ENCODE measurements around the gene DYNC1LI1. TPM values are rescaled to one million over a fixed set of nuclear protein-coding genes. Genes with fewer than 3 reads are reported as not detected.

Gene DYNC1LI1
- polyA plus RNA-seq, 1 donor (not counting 4 experiments of a cell fraction or from before 2014, with no cell fraction given) = 64.4 TPM

- H3K4me1 ChIP-seq (ENCODE audit: control insufficient read depth, extremely low read depth, insufficient read depth, low read length) = no peaks in the 10 kb centered on the region
- no peaks in the 10 kb centered on the region for H4K20me1 ChIP-seq (ENCODE audit: control insufficient read depth, extremely low read depth, insufficient read depth, low read length)
- H2AFZ ChIP-seq (ENCODE audit: control insufficient read depth, low read length) = no peak overlapping the region
- FAIRE-seq = no peak
- no peak overlapping the region for H3K9ac ChIP-seq (ENCODE audit: control insufficient read depth, extremely low read depth, insufficient read depth, low read length)
- no peak for DNase-seq (ENCODE audit: low read depth, low spot score)
- no peaks in the 10 kb centered on the region for H3K9me1 ChIP-seq (ENCODE audit: control insufficient read depth, extremely low read depth, insufficient read depth, low read length)
- H3K4me3 ChIP-seq (ENCODE audit: control insufficient read depth in 2 of 3, extremely low read depth in 1 of 3, insufficient read depth in 2 of 3, low read depth in 1 of 3, low read length in 3 of 3) = no peak overlapping the region
- H3K9me3 ChIP-seq (ENCODE audit: control insufficient read depth, low read depth, low read length) = no peaks in the 10 kb centered on the region
- no peak for TF ChIP-seq CTCF (optimal IDR thresholded peaks at IDR 0.05 in 1 of 3, IDR thresholded peaks at IDR 0.05 in 1 of 3, conservative IDR thresholded peaks at IDR 0.05 in 1 of 3; ENCODE audit: extremely low read depth in 1 of 3, insufficient read depth in 2 of 3, low read length in 3 of 3)
- TF ChIP-seq EZH2 (IDR thresholded peaks at IDR 0.05; ENCODE audit: low read length) = no peak
- no peaks in the 10 kb centered on the region for H3K79me2 ChIP-seq (ENCODE audit: control insufficient read depth, insufficient read depth, low read length)
- peaks cover 8% of the 10 kb centered on the region for H3K27me3 ChIP-seq (ENCODE audit: control insufficient read depth, extremely low read depth, insufficient read depth, low read length)
- H3K4me2 ChIP-seq (ENCODE audit: control insufficient read depth, extremely low read depth, insufficient read depth, low read depth, low read length) = no peak overlapping the region
- H3K27ac ChIP-seq (ENCODE audit: control insufficient read depth, insufficient read depth, low read length) = no peak overlapping the region
- no peaks in the 10 kb centered on the region for H3K36me3 ChIP-seq (ENCODE audit: control insufficient read depth in 2 of 2, extremely low read depth in 1 of 2, insufficient read depth in 2 of 2, low read length in 2 of 2)
- dilution Hi-C loops (cut with MboI; ENCODE audit: extremely low pct_ligation_motif_present, low sequenced_read_pairs) = no loop called here
These were observed 15.7 kb upstream of the DYNC1LI1 start for GRCh38 chr3:32586356-32586755.

GRCh38 chr3:32584660-32585059, 14.0 kb upstream of the DYNC1LI1 start:
- dilution Hi-C loops (cut with MboI; ENCODE audit: extremely low pct_ligation_motif_present, low sequenced_read_pairs) = no loop called here
- FAIRE-seq (no peak), DNase-seq (ENCODE audit: low read depth, low spot score) (no peak)
- no peak overlapping the region for H3K27ac ChIP-seq (ENCODE audit: control insufficient read depth, insufficient read depth, low read length)
- H3K9me1 ChIP-seq (ENCODE audit: control insufficient read depth, extremely low read depth, insufficient read depth, low read length) = no peaks in the 10 kb centered on the region
- no peaks in the 10 kb centered on the region for H3K9me3 ChIP-seq (ENCODE audit: control insufficient read depth, low read depth, low read length)
- H4K20me1 ChIP-seq (ENCODE audit: control insufficient read depth, extremely low read depth, insufficient read depth, low read length) = no peaks in the 10 kb centered on the region
- no peak overlapping the region for H3K4me2 ChIP-seq (ENCODE audit: control insufficient read depth, extremely low read depth, insufficient read depth, low read depth, low read length)
- H3K27me3 ChIP-seq (ENCODE audit: control insufficient read depth, extremely low read depth, insufficient read depth, low read length) = peaks cover 4% of the 10 kb centered on the region
- H2AFZ ChIP-seq (ENCODE audit: control insufficient read depth, low read length) = no peak overlapping the region
- H3K79me2 ChIP-seq (ENCODE audit: control insufficient read depth, insufficient read depth, low read length) = no peaks in the 10 kb centered on the region
- no peak overlapping the region for H3K4me3 ChIP-seq (ENCODE audit: control insufficient read depth in 2 of 3, extremely low read depth in 1 of 3, insufficient read depth in 2 of 3, low read depth in 1 of 3, low read length in 3 of 3)
- H3K9ac ChIP-seq (ENCODE audit: control insufficient read depth, extremely low read depth, insufficient read depth, low read length) = no peak overlapping the region
- H3K36me3 ChIP-seq (ENCODE audit: control insufficient read depth in 2 of 2, extremely low read depth in 1 of 2, insufficient read depth in 2 of 2, low read length in 2 of 2) = no peaks in the 10 kb centered on the region
- H3K4me1 ChIP-seq (ENCODE audit: control insufficient read depth, extremely low read depth, insufficient read depth, low read length) = no peaks in the 10 kb centered on the region
- TF ChIP-seq CTCF (optimal IDR thresholded peaks at IDR 0.05 in 1 of 3, IDR thresholded peaks at IDR 0.05 in 1 of 3, conservative IDR thresholded peaks at IDR 0.05 in 1 of 3; ENCODE audit: extremely low read depth in 1 of 3, insufficient read depth in 2 of 3, low read length in 3 of 3) (no peak), EZH2 (IDR thresholded peaks at IDR 0.05; ENCODE audit: low read length) (no peak)
